ENCODE measurements around the gene ZFAND3. TPM values are rescaled to one million over a fixed set of nuclear protein-coding genes. Genes with fewer than 3 reads are reported as not detected.

The ZFAND3 gene
- total RNA-seq, 4 donors from 2014 or later = 37.3 to 70.1 (median 55.2) TPM

GRCh38 chr6:38079107-38079506, 259.6 kb downstream of the ZFAND3 start:
- Histone ChIP-seq H3K4me1 (peaks cover 0 to 33% (median 24%) of the 10 kb centered on the region in 4 donors), H3K27me3 (no peaks in the 10 kb centered on the region), H3K27ac (replicated peaks in 1 of 4) (no peak overlapping the region), H3K9me3 (no peaks in the 10 kb centered on the region), H3K4me3 (no peak overlapping the region), H3K36me3 (peaks cover 0 to 6% (median 0%) of the 10 kb centered on the region in 4 donors)
- intact Hi-C loops (cut with DNase I) = no loop called here
- no peak for DNase-seq (ENCODE audit: extremely low spot score)
- 92% methylated on average over 1 of the region's 1 CpG for WGBS
- TF ChIP-seq POLR2A (IDR thresholded peaks at IDR 0.05; ENCODE audit: low read depth) (no peak), EP300 (IDR thresholded peaks at IDR 0.05) (no peak), CTCF (IDR thresholded peaks at IDR 0.05) (no peak), POLR2AphosphoS5 (IDR thresholded peaks at IDR 0.05) (no peak)

GRCh38 chr6:38079537-38079936, 260.0 kb downstream of the ZFAND3 start:
- no peaks in the 10 kb centered on the region for H3K27me3 ChIP-seq
- intact Hi-C loops (cut with DNase I) = no loop called here
- H3K9me3 ChIP-seq = no peaks in the 10 kb centered on the region
- peaks cover 0 to 6% (median 0%) of the 10 kb centered on the region in 4 donors for H3K36me3 ChIP-seq
- H3K27ac ChIP-seq (replicated peaks in 1 of 4) = no peak overlapping the region
- no peak overlapping the region for H3K4me3 ChIP-seq
- TF ChIP-seq POLR2AphosphoS5 (IDR thresholded peaks at IDR 0.05) (no peak), POLR2A (IDR thresholded peaks at IDR 0.05; ENCODE audit: low read depth) (no peak), EP300 (IDR thresholded peaks at IDR 0.05) (no peak), CTCF (IDR thresholded peaks at IDR 0.05) (no peak)
- 75% methylated on average over 1 of the region's 1 CpG for WGBS
- DNase-seq (ENCODE audit: extremely low spot score) = no peak
- peaks cover 0 to 33% (median 24%) of the 10 kb centered on the region in 4 donors for H3K4me1 ChIP-seq

DNA sequence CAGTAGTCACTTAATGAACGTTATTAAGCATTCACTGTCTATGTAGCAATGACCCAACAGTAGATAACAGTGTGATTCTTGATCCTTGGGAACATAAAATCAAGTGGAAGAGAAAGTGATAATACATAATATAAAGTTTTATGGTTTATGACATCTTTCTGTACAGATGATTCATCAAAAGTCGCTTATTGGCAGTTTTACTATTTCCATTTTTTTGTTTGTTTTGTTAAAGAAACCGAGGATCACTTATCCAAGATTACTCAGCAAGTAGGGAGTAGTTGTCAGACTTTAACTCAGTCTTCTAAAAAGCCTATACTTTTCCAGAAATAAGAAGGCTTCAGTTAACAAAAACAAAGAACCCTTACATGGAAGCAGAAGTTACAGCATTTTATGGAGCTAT, 260.8 kb downstream of the ZFAND3 start:
- no peak for DNase-seq (ENCODE audit: extremely low spot score)
- TF ChIP-seq POLR2A (IDR thresholded peaks at IDR 0.05; ENCODE audit: low read depth) (no peak), CTCF (IDR thresholded peaks at IDR 0.05) (no peak), POLR2AphosphoS5 (IDR thresholded peaks at IDR 0.05) (no peak), EP300 (IDR thresholded peaks at IDR 0.05) (no peak)
- Histone ChIP-seq H3K9me3 (no peaks in the 10 kb centered on the region), H3K27me3 (no peaks in the 10 kb centered on the region), H3K4me1 (peaks cover 0 to 33% (median 25%) of the 10 kb centered on the region in 4 donors), H3K4me3 (no peak overlapping the region), H3K27ac (replicated peaks in 1 of 4) (no peak overlapping the region), H3K36me3 (peaks cover 0 to 6% (median 0%) of the 10 kb centered on the region in 4 donors)
- intact Hi-C loops (cut with DNase I) = no loop called here
- WGBS = 74% methylated on average over 3 of the region's 3 CpGs

DNA sequence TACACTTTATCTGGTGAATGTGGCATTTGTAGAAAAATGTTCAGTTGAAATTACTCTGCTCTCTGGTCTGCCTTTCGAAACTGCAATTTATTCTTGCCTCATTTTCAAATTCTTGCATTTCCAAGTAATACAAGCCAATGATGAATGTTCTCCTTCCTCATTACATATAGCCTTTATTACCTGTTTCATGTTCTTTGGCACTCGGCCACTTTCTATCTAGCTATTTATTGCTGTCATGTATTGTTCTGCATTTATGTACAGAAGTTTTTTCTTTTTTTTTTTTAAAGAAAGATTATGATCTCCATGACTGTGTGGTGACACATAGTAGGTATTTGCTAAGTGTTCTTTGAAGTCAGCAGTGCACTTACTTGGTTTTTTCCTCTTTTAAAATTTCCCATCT, 261.4 kb downstream of the ZFAND3 start:
- no peaks in the 10 kb centered on the region for H3K9me3 ChIP-seq
- no peak overlapping the region for H3K27ac ChIP-seq (replicated peaks in 1 of 4)
- H3K36me3 ChIP-seq = peaks cover 0 to 6% (median 0%) of the 10 kb centered on the region in 4 donors
- no peak for DNase-seq (ENCODE audit: extremely low spot score)
- peaks cover 0 to 37% (median 30%) of the 10 kb centered on the region in 4 donors for H3K4me1 ChIP-seq
- H3K4me3 ChIP-seq = no peak overlapping the region
- 88% methylated on average over 2 of the region's 2 CpGs for WGBS
- intact Hi-C loops (cut with DNase I) = no loop called here
- no peaks in the 10 kb centered on the region for H3K27me3 ChIP-seq
- TF ChIP-seq POLR2A (IDR thresholded peaks at IDR 0.05; ENCODE audit: low read depth) = no peak
- TF ChIP-seq POLR2AphosphoS5 (IDR thresholded peaks at IDR 0.05) = no peak
- no peak for TF ChIP-seq EP300 (IDR thresholded peaks at IDR 0.05)

DNA sequence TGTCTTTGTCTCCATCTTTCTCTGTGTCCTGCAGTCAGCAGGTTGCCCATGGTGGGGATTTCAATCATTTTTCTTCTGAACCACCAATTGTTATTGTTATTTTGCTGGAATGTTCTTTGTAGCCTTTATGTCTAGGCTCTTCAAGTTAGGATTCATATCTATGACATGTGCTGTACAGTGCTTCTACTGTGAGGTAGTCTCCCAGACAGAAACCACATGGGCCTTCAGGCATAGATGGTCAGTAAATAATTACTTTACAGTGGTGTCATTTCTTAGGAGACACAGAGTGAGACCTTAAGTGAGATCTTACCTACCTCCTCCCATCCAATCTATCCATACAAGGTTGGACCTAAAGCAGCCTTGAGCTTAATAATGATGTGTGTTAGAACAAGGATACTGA, 265.5 kb downstream of the ZFAND3 start:
- no peak for DNase-seq (ENCODE audit: extremely low spot score)
- Histone ChIP-seq H3K4me1 (peaks cover 0 to 25% (median 17%) of the 10 kb centered on the region in 4 donors), H3K27me3 (no peaks in the 10 kb centered on the region), H3K4me3 (no peak overlapping the region), H3K36me3 (peaks cover 0 to 6% (median 0%) of the 10 kb centered on the region in 4 donors), H3K27ac (replicated peaks in 1 of 4) (no peak overlapping the region), H3K9me3 (no peaks in the 10 kb centered on the region)
- TF ChIP-seq CTCF (IDR thresholded peaks at IDR 0.05) (no peak), POLR2AphosphoS5 (IDR thresholded peaks at IDR 0.05) (no peak), EP300 (IDR thresholded peaks at IDR 0.05) (no peak), POLR2A (IDR thresholded peaks at IDR 0.05; ENCODE audit: low read depth) (no peak)
- intact Hi-C loops (cut with DNase I) = no loop called here
